RKO (cell line): ENCODE results near the gene ALK.

ENCODE experiments used
- DNase-seq: peaks from one replicate; pipeline ENCODE4 v3.0.0-alpha.2; 2016; ENCODE audit warnings: low spot score

Gene ALK

GRCh38 chr2:29644949-29645348 is 276.4 kb downstream of the ALK start:
- no peak for DNase-seq

- no peak for DNase-seq
Observed at GRCh38 chr2:29643196-29643595, 278.2 kb downstream of the ALK start.

- DNase-seq, result no peak
Observed at GRCh38 chr2:29640360-29640759, 281.0 kb downstream of the ALK start.

- DNase-seq, result no peak
Observed at GRCh38 chr2:29638641-29639040, 282.7 kb downstream of the ALK start.

GRCh38 chr2:29634916-29635315 is 286.5 kb downstream of the ALK start:
- no peak for DNase-seq

GRCh38 chr2:29632018-29632417 is 289.4 kb downstream of the ALK start:
- DNase-seq, result no peak

GRCh38 chr2:29629495-29629894 is 291.9 kb downstream of the ALK start:
- no peak for DNase-seq

- DNase-seq, result no peak
Observed at GRCh38 chr2:29628862-29629261, 292.5 kb downstream of the ALK start.

GRCh38 chr2:29628108-29628745 is 293.2 kb downstream of the ALK start:
- no peak for DNase-seq

GRCh38 chr2:29627279-29627711 is 294.1 kb downstream of the ALK start:
- no peak for DNase-seq

GRCh38 chr2:29620890-29621289 is 300.5 kb downstream of the ALK start:
- DNase-seq, result no peak

- no peak for DNase-seq
Observed at GRCh38 chr2:29619689-29620088, 301.7 kb downstream of the ALK start.

- DNase-seq, result no peak
Observed at GRCh38 chr2:29618024-29618423, 303.4 kb downstream of the ALK start.

GRCh38 chr2:29617351-29617750 is 304.0 kb downstream of the ALK start:
- DNase-seq, result no peak

- no peak for DNase-seq
Observed at GRCh38 chr2:29616569-29616968, 304.8 kb downstream of the ALK start.

- no peak for DNase-seq
Observed at GRCh38 chr2:29615841-29616240, 305.5 kb downstream of the ALK start.

- DNase-seq, result no peak
Observed at GRCh38 chr2:29615183-29615582, 306.2 kb downstream of the ALK start.

- no peak for DNase-seq
Observed at GRCh38 chr2:29614295-29614830, 307.0 kb downstream of the ALK start.

- no peak for DNase-seq
Observed at GRCh38 chr2:29613792-29614266, 307.6 kb downstream of the ALK start.

GRCh38 chr2:29613067-29613466 is 308.3 kb downstream of the ALK start:
- DNase-seq, result no peak

GRCh38 chr2:29612568-29612967 is 308.8 kb downstream of the ALK start:
- DNase-seq, result no peak

- DNase-seq, result no peak
Observed at GRCh38 chr2:29611850-29612249, 309.5 kb downstream of the ALK start.

GRCh38 chr2:29611261-29611660 is 310.1 kb downstream of the ALK start:
- DNase-seq, result no peak

GRCh38 chr2:29610569-29610968 is 310.8 kb downstream of the ALK start:
- no peak for DNase-seq
